Body of pancreas (tissue), 4 donors: ENCODE measurements around the gene PACRG. TPM values are rescaled to one million over a fixed set of nuclear protein-coding genes. Genes with fewer than 3 reads are reported as not detected.

Experiments used
- ATAC-seq: fragments of 150-250 bp; one replicate; pipeline ENCODE4 v1.9.1; 2016
- DNase-seq, 4 donors: peaks; one replicate each; pipeline ENCODE4 v3.0.0-alpha.2; 2019
- H3K27ac ChIP-seq, 4 donors: fragments of 200-600 bp; sonication (generic); 1 replicate in 3 of 4; 2 replicates in 1 of 4; pipeline versions ENCODE4 v1.5.1 to v1.6.1; 2016 to 2019; ENCODE audit warnings: mild to moderate bottlenecking in 1 of 4, mixed read lengths in 1 of 4, moderate library complexity in 1 of 4
- H3K27me3 ChIP-seq, 2 donors: fragments of 200-600 bp; sonication (generic); one replicate each; pipeline ENCODE4 v1.6.0; 2016; ENCODE audit warnings: mild to moderate bottlenecking in 1 of 2
- H3K36me3 ChIP-seq, 2 donors: fragments of 200-600 bp; sonication (generic); replicated peaks in 1 of 2; 2 replicates each; pipeline ENCODE4 v1.5.1; 2016; ENCODE audit warnings: low read depth in 2 of 2; ENCODE audit not compliant: insufficient read depth in 1 of 2
- H3K4me1 ChIP-seq: fragments of 200-600 bp; sonication (generic); one replicate; pipeline ENCODE4 v1.6.0; 2016
- H3K4me3 ChIP-seq, 2 donors: fragments of 200-600 bp; sonication (generic); 1 replicate in 1 of 2; 2 replicates in 1 of 2; pipeline ENCODE4 v1.5.1; 2016 to 2019
- H3K9me3 ChIP-seq, 3 donors: fragments of 200-600 bp; sonication (generic); 1 replicate in 2 of 3; 2 replicates in 1 of 3; pipeline ENCODE4 v1.5.1; 2016
- CTCF ChIP-seq, 7 experiments: fragments of 450-650 bp in 4 of 7; fragments of 200-600 bp in 3 of 7; sonication (generic) in 3 of 7; IDR thresholded peaks; one replicate each; pipeline ENCODE4 v1.5.1; 2016 to 2019; ENCODE audit warnings: antibody characterized with exemption in 7 of 7
- POLR2A ChIP-seq, 3 donors: fragments of 450-650 bp; IDR thresholded peaks; one replicate each; pipeline ENCODE4 v1.6.1; 2016; ENCODE audit warnings: antibody characterized with exemption in 3 of 3, mild to moderate bottlenecking in 2 of 3
- WGBS, 2 donors: methylation state at CpG; one replicate each; pipeline ENCODE4 v1.1.5; 2017; 5-methylcytosine and 5-hydroxymethylcytosine counted together
- intact Hi-C: fragments of 100-400 bp; cut with DNase I; formaldehyde crosslinking; loops from one replicate; pipeline ENCODE4 v1.15.1; 2023
- total RNA-seq, 2 donors: library from RNA; depleted of rRNA; stranded (reverse); fragments of >200 nt; gene quantifications; one replicate each; pipeline ENCODE4 v1.1.0, GENCODE V29; 2016

PACRG gene
- total RNA-seq, 2 donors from 2014 or later: 7.8 to 10.9 TPM

- TF ChIP-seq POLR2A (IDR thresholded peaks at IDR 0.05) (no peak), CTCF (IDR thresholded peaks at IDR 0.05) (no peak)
- 86% methylated on average over 10 of the region's 10 CpGs for WGBS, 2 donors
- intact Hi-C loops: no loop called here
- Histone ChIP-seq H3K4me3 (no peak overlapping the region), H3K27me3 (no peaks in the 10 kb centered on the region), H3K4me1 (no peaks in the 10 kb centered on the region), H3K27ac (no peak overlapping the region), H3K9me3 (no peaks in the 10 kb centered on the region), H3K36me3 (no peaks in the 10 kb centered on the region)
- ATAC-seq: no peak
- DNase-seq: no peak
Measured at GRCh38 chr6:162814426-162814973, 86.7 kb downstream of the PACRG start.

GRCh38 chr6:162817196-162817595 is 89.4 kb downstream of the PACRG start:
- no peaks in the 10 kb centered on the region for H3K4me1 ChIP-seq
- no peak for DNase-seq
- intact Hi-C loops: no loop called here
- no peak overlapping the region for H3K4me3 ChIP-seq
- H3K36me3 ChIP-seq: no peaks in the 10 kb centered on the region
- no peaks in the 10 kb centered on the region for H3K9me3 ChIP-seq
- TF ChIP-seq POLR2A (IDR thresholded peaks at IDR 0.05) (no peak), CTCF (IDR thresholded peaks at IDR 0.05) (no peak)
- ATAC-seq: no peak
- 84 to 90% methylated on average over 5 to 6 of the region's 6 CpGs for WGBS, 2 donors
- no peaks in the 10 kb centered on the region for H3K27me3 ChIP-seq
- H3K27ac ChIP-seq: no peak overlapping the region

- Histone ChIP-seq H3K36me3 (no peaks in the 10 kb centered on the region), H3K4me3 (no peak overlapping the region), H3K27me3 (no peaks in the 10 kb centered on the region), H3K4me1 (no peaks in the 10 kb centered on the region), H3K9me3 (no peaks in the 10 kb centered on the region), H3K27ac (no peak overlapping the region)
- DNase-seq: no peak
- TF ChIP-seq POLR2A (IDR thresholded peaks at IDR 0.05) (no peak), CTCF (IDR thresholded peaks at IDR 0.05) (no peak)
- 79 to 86% methylated on average over 2 of the region's 2 CpGs for WGBS, 2 donors
- intact Hi-C loops: no loop called here
- no peak for ATAC-seq
Measured at GRCh38 chr6:162819284-162819683, 91.5 kb downstream of the PACRG start.

GRCh38 chr6:162821102-162821501 is 93.3 kb downstream of the PACRG start:
- intact Hi-C loops: no loop called here
- no peak for ATAC-seq
- 47 to 51% methylated on average over 3 of the region's 3 CpGs for WGBS, 2 donors

More at GRCh38 chr6:162821102-162821501, 93.3 kb downstream of the PACRG start:
- H3K27me3 ChIP-seq: no peaks in the 10 kb centered on the region
- no peak overlapping the region for H3K4me3 ChIP-seq
- DNase-seq: no peak
- no peaks in the 10 kb centered on the region for H3K4me1 ChIP-seq
- TF ChIP-seq POLR2A (IDR thresholded peaks at IDR 0.05) (no peak), CTCF (IDR thresholded peaks at IDR 0.05) (no peak)
- no peaks in the 10 kb centered on the region for H3K36me3 ChIP-seq
- H3K27ac ChIP-seq: no peak overlapping the region
- H3K9me3 ChIP-seq: no peaks in the 10 kb centered on the region
